GM12878 (cell line): ENCODE data around the gene IQCC. TPM values are rescaled to one million over a fixed set of nuclear protein-coding genes. Genes with fewer than 3 reads are reported as not detected.

Experiments used
- ATAC-seq: fragments of 200-7000 bp; cut with Tn5 transposase; 3 replicates; pipeline ENCODE4 v1.9.1; 2020; ENCODE audit warnings: mild to moderate bottlenecking, moderate library complexity
- BruUV-seq: library from RNA; stranded (reverse); fragments of 400-500 nt; replicated peaks from 2 replicates; lab custom pipeline; 2021; lab: Mats Ljungman, UMichigan
- CTCF ChIA-PET: fragments of 300-600 bp; sonication (Branson Sonifier 250); formaldehyde crosslinking; extraction: SDS; loops from one replicate; lab custom pipeline; 2021; ENCODE audit warnings: inconsistent platforms; lab: Yijun Ruan, JAX
- POLR2A ChIA-PET: fragments of 350-600 bp; formaldehyde crosslinking; extraction: SDS; loops from one replicate; lab custom pipeline; 2021; ENCODE audit warnings: inconsistent platforms; lab: Charles Lee
- RAD21 ChIA-PET: fragments of 300-600 bp; sonication (Branson Sonifier 250); formaldehyde crosslinking; loops from one replicate; lab custom pipeline; 2023; ENCODE audit warnings: antibody characterized with exemption; ENCODE audit not compliant: unreplicated experiment; lab: Charles Lee
- SMC1A ChIA-PET: fragments of 300-600 bp; sonication (Branson Sonifier 250); formaldehyde crosslinking; loops from one replicate; lab custom pipeline; 2023; ENCODE audit not compliant: unreplicated experiment, uncharacterized antibody; lab: Charles Lee
- DNase-seq: peaks from one replicate; pipeline ENCODE4 v3.0.0-alpha.2; 2011; ENCODE audit warnings: low read depth, low spot score
- FAIRE-seq: peaks from 3 replicates; lab custom pipeline; 2011; peaks lifted over from hg19 to GRCh38; lab: Jason Lieb, UNC
- H2AFZ ChIP-seq: 2 replicates; pipeline ENCODE4 v1.6.0; 2011; ENCODE audit warnings: low read depth, low read length, control low read depth; ENCODE audit not compliant: control insufficient read depth
- H3K27ac ChIP-seq: 2 replicates; pipeline ENCODE4 v1.5.1; 2011; ENCODE audit warnings: control low read depth; ENCODE audit not compliant: control insufficient read depth, insufficient read depth
- H3K27me3 ChIP-seq, 2 experiments: replicated peaks in 1 of 2; 2 replicates each; pipeline versions ENCODE4 v1.6.0 to v1.6.1; 2011; ENCODE audit warnings: low read length in 1 of 2; ENCODE audit not compliant: control insufficient read depth in 2 of 2, insufficient read depth in 2 of 2
- H3K36me3 ChIP-seq, 2 experiments: 2 replicates each; pipeline ENCODE4 v1.5.1; 2011; ENCODE audit warnings: low read length in 1 of 2; ENCODE audit not compliant: control insufficient read depth in 2 of 2, insufficient read depth in 2 of 2
- H3K4me1 ChIP-seq: 2 replicates; pipeline ENCODE4 v1.6.1; 2011; ENCODE audit warnings: mild to moderate bottlenecking, low read length, moderate library complexity, mixed read lengths; ENCODE audit not compliant: control insufficient read depth, insufficient read depth
- H3K4me2 ChIP-seq: 2 replicates; pipeline ENCODE4 v1.6.0; 2011; ENCODE audit warnings: control low read depth; ENCODE audit not compliant: control insufficient read depth, insufficient read depth
- H3K4me3 ChIP-seq: fragments of 200-600 bp; sonication (generic); 2 replicates; pipeline ENCODE4 v1.5.1; 2016
- H3K79me2 ChIP-seq: 2 replicates; pipeline ENCODE4 v1.6.0; 2011; ENCODE audit warnings: low read length; ENCODE audit not compliant: control insufficient read depth, insufficient read depth
- H3K9ac ChIP-seq: 2 replicates; pipeline ENCODE4 v1.8.0; 2011; ENCODE audit warnings: low read length, control low read depth, mixed read lengths; ENCODE audit not compliant: control insufficient read depth, insufficient read depth
- H3K9me3 ChIP-seq: replicated peaks from 3 replicates; pipeline ENCODE4 v1.5.1; 2011; ENCODE audit warnings: mild to moderate bottlenecking, low read length; ENCODE audit not compliant: control insufficient read depth, insufficient read depth
- H4K20me1 ChIP-seq: 2 replicates; pipeline ENCODE4 v1.6.0; 2011; ENCODE audit not compliant: control insufficient read depth, insufficient read depth
- BCL11A ChIP-seq: IDR thresholded peaks from 2 replicates; pipeline ENCODE4 v1.6.1; 2011; ENCODE audit warnings: low read depth, low read length
- CTCF ChIP-seq, 3 experiments: IDR thresholded peaks in 2 of 3; conservative IDR thresholded peaks in 1 of 3; 2 replicates each; pipeline ENCODE4 v1.5.1; 2011; ENCODE audit warnings: low read depth in 3 of 3, low read length in 3 of 3, mild to moderate bottlenecking in 3 of 3, control low read depth in 2 of 3, moderate library complexity in 2 of 3, inconsistent platforms in 1 of 3, mixed read lengths in 1 of 3; ENCODE audit not compliant: control insufficient read depth in 2 of 3, insufficient read depth in 1 of 3; ENCODE audit errors: extremely low read depth in 1 of 3
- IKZF1 ChIP-seq: fragments of 450-650 bp; conservative IDR thresholded peaks from 2 replicates; pipeline ENCODE4 v1.6.1; 2017; ENCODE audit warnings: antibody characterized with exemption, mild to moderate bottlenecking
- NBN ChIP-seq: fragments of 450-650 bp; IDR thresholded peaks from 2 replicates; pipeline ENCODE4 v1.6.1; 2016
- RAD21 ChIP-seq: IDR thresholded peaks from 2 replicates; pipeline ENCODE4 v1.6.1; 2011; ENCODE audit warnings: mild to moderate bottlenecking, low read depth, low read length, moderate library complexity; ENCODE audit not compliant: insufficient read depth
- SMC3 ChIP-seq: IDR thresholded peaks from 2 replicates; pipeline ENCODE4 v1.6.1; 2011; ENCODE audit warnings: low read length, improper control_type of control experiment, borderline replicate concordance
- STAT3 ChIP-seq: IDR thresholded peaks from 2 replicates; pipeline ENCODE4 v1.6.1; 2011; ENCODE audit warnings: low read depth, low read length, improper control_type of control experiment
- YY1 ChIP-seq: IDR thresholded peaks from 2 replicates; pipeline ENCODE4 v1.6.1; 2011; ENCODE audit warnings: low read depth, mild to moderate bottlenecking, low read length
- WGBS: methylation state at CpG from one replicate; pipeline ENCODE4 v1.1.6; 2016; ENCODE audit warnings: low lambda C conversion rate; ENCODE audit not compliant: insufficient replicate concordance, insufficient coverage; ENCODE audit errors: missing lambda C conversion rate; 5-methylcytosine and 5-hydroxymethylcytosine counted together
- in situ Hi-C: fragments of 300-500 bp; cut with MboI; formaldehyde crosslinking; loops from 9 replicates; pipeline ENCODE4 v1.14.3; 2018; ENCODE audit warnings: mixed read lengths
- intact Hi-C: fragments of 100-400 bp; cut with micrococcal nuclease; formaldehyde crosslinking; loops from one replicate; pipeline ENCODE4 v1.14.2; 2022; ENCODE audit not compliant: unreplicated experiment
- polyA plus RNA-seq, 11 experiments: library from polyadenylated mRNA; depleted of rRNA in 4 of 11; unstranded in 6 of 11; stranded (reverse) in 5 of 11; fragments of >200 nt; fragmentation: Nextera tagmentation in 4 of 11; fragmentation: Illumina TruSeq in 1 of 11; extraction: Ambion mirVana in 4 of 11; extraction: Trizol in 1 of 11; gene quantifications; 1 replicate in 1 of 11; 2 replicates in 10 of 11; pipeline versions ENCODE4 v1.2.1 to v1.2.3, GENCODE V29; 2011 to 2016; ENCODE audit warnings: inconsistent platforms in 2 of 11, missing spikeins in 2 of 11, low read depth in 1 of 11
- total RNA-seq, 4 experiments: library from RNA; depleted of rRNA in 3 of 4; stranded (reverse); fragments of >200 nt in 3 of 4; fragmentation: Illumina TruSeq in 1 of 4; extraction: Trizol in 1 of 4; gene quantifications; 2 replicates each; pipeline versions ENCODE4 v1.2.1 to v1.2.3, GENCODE V29; 2013 to 2021
- TF ChIP-seq, protein P1 (sequence below): IDR thresholded peaks from 2 replicates; pipeline ENCODE4 v1.6.1; 2012; ENCODE audit warnings: mild to moderate bottlenecking, low read depth, low read length

IQCC gene
- total and polyA plus RNA-seq, 10 of the 15 experiments (the other 5 are each of a cell fraction or from before 2014, with no cell fraction given): 2.1 to 6.8 (median 4.9) TPM

GRCh38 chr1:32215629-32216480 is 10.4 kb downstream of the IQCC start:
- intact Hi-C loops (loop anchor here (1.0 kb wide), 2 partner anchors 100 to 198 kb away; no protein-coding TSS in a partner anchor), in situ Hi-C loops (no loop called here)
- ChIA-PET POLR2A (interaction anchor here (0.8 to 3.0 kb wide), 7 partner anchors 15 to 179 kb away, joined by 3 to 18 read pairs (median 4); partner anchors contain the start of genes BSDC1, CCDC28B and MARCKSL1), SMC1A (interaction anchor here (0.6 to 4.6 kb wide), 33 partner anchors 10 to 234 kb away, joined by 3 to 44 read pairs (median 4); partner anchors contain the start of genes BSDC1, FAM167B, HDAC1 and IQCC), RAD21 (interaction anchor here (0.7 to 3.2 kb wide), 31 partner anchors 11 to 215 kb away, joined by 3 to 49 read pairs (median 6); partner anchors contain the start of genes BSDC1, FAM167B, HDAC1 and IQCC), CTCF (interaction anchor here (0.5 to 7.7 kb wide), 59 partner anchors 8 to 497 kb away, joined by 3 to 123 read pairs (median 6); partner anchors contain the start of genes BSDC1, CCDC28B, FAM167B and IQCC)
- TF ChIP-seq YY1 (peak; percentile 61; the same call in 1 of the 2 replicates), STAT3 (no peak), NBN (no peak; the same call in 1 of the 2 replicates), BCL11A (no peak), SMC3 (peak; percentile 88), CTCF (IDR thresholded peaks at IDR 0.05 in 2 of 3, conservative IDR thresholded peaks at IDR 0.05 in 1 of 3; ENCODE audit: control insufficient read depth in 2 of 3, extremely low read depth in 1 of 3, insufficient read depth in 1 of 3, low read depth in 3 of 3, low read length in 3 of 3) (peak; percentile 82 to 93 (median 91)), RAD21 (peak; percentile 82), IKZF1 (peak; percentile 39; the same call in 1 of the 2 replicates)
- TF ChIP-seq, protein P1, sequence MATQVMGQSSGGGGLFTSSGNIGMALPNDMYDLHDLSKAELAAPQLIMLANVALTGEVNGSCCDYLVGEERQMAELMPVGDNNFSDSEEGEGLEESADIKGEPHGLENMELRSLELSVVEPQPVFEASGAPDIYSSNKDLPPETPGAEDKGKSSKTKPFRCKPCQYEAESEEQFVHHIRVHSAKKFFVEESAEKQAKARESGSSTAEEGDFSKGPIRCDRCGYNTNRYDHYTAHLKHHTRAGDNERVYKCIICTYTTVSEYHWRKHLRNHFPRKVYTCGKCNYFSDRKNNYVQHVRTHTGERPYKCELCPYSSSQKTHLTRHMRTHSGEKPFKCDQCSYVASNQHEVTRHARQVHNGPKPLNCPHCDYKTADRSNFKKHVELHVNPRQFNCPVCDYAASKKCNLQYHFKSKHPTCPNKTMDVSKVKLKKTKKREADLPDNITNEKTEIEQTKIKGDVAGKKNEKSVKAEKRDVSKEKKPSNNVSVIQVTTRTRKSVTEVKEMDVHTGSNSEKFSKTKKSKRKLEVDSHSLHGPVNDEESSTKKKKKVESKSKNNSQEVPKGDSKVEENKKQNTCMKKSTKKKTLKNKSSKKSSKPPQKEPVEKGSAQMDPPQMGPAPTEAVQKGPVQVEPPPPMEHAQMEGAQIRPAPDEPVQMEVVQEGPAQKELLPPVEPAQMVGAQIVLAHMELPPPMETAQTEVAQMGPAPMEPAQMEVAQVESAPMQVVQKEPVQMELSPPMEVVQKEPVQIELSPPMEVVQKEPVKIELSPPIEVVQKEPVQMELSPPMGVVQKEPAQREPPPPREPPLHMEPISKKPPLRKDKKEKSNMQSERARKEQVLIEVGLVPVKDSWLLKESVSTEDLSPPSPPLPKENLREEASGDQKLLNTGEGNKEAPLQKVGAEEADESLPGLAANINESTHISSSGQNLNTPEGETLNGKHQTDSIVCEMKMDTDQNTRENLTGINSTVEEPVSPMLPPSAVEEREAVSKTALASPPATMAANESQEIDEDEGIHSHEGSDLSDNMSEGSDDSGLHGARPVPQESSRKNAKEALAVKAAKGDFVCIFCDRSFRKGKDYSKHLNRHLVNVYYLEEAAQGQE: no peak
- Histone ChIP-seq H3K9ac (no peak overlapping the region), H3K4me2 (no peak overlapping the region), H3K27me3 (no peaks in the 10 kb centered on the region), H3K9me3 (no peaks in the 10 kb centered on the region), H3K27ac (no peak overlapping the region), H3K79me2 (no peaks in the 10 kb centered on the region), H4K20me1 (no peaks in the 10 kb centered on the region), H2AFZ (0 out of 2 replicates have a peak overlapping the region, but pooled peaks have one; percentile 8), H3K4me1 (no peaks in the 10 kb centered on the region), H3K4me3 (no peak overlapping the region), H3K36me3 (peaks cover 0 to 10% of the 10 kb centered on the region in 2 experiments; a peak in 1 of 4 replicates)
- BruUV-seq: no TSS peak
- FAIRE-seq: peak; percentile 84
- no peak for DNase-seq
- ATAC-seq: peak; percentile 95
- 72% methylated on average over 10 of the region's 10 CpGs for WGBS
